GM12892 (cell line): Measurements from ENCODE around the gene PLA2G3.

Experiments
- DNase-seq: peaks from one replicate; pipeline ENCODE4 v3.0.0; 2011; ENCODE audit not compliant: insufficient read length
- FAIRE-seq: peaks from 2 replicates; lab custom pipeline; 2011; peaks lifted over from hg19 to GRCh38; lab: Jason Lieb, UNC
- POLR2A ChIP-seq: IDR thresholded peaks from 2 replicates; pipeline ENCODE4 v1.6.1; 2011; ENCODE audit warnings: low read depth, low read length, control low read depth
- POLR2AphosphoS5 ChIP-seq: IDR thresholded peaks from 2 replicates; pipeline ENCODE4 v1.6.1; 2011; ENCODE audit warnings: low read depth, low read length, control low read depth
- TAF1 ChIP-seq: IDR thresholded peaks from 2 replicates; pipeline ENCODE4 v1.6.1; 2011; ENCODE audit warnings: low read depth, mild to moderate bottlenecking, control low read depth, low read length, borderline replicate concordance

Gene PLA2G3

GRCh38 chr22:31142285-31142684 lies 2.0 kb upstream of the PLA2G3 start:
- DNase-seq: no peak
- FAIRE-seq: no peak
- no peak for TF ChIP-seq POLR2AphosphoS5
- TF ChIP-seq POLR2A: no peak
- TF ChIP-seq TAF1: no peak

DNA sequence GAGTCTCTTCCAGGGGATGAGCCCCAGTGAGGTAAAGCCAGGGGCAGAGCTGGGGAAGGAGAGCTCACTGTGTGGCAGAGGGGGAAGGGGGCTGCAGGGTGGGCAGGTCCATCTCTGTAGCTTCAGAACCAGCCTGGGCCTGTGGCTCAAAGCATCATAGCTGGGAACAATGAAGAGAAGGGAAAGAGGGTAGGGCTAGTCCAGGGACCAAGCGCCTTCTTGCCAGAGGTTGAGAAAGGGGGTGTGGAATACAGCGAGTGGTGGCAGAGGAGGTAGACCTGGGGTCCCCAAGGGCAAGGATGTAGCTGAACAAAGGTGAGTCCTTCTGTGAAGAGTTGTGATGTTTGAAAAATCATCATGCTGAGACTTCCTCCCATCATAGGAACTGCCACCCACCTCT lies 1.2 kb upstream of the PLA2G3 start:
- FAIRE-seq: no peak
- TF ChIP-seq POLR2AphosphoS5 (no peak), TAF1 (no peak)
- DNase-seq: no peak

GRCh38 chr22:31140746-31141145 lies 438 bp upstream of the PLA2G3 start:
- DNase-seq: no peak
- FAIRE-seq: no peak
- no peak for TF ChIP-seq TAF1
- no peak for TF ChIP-seq POLR2A
- TF ChIP-seq POLR2AphosphoS5: no peak

DNA sequence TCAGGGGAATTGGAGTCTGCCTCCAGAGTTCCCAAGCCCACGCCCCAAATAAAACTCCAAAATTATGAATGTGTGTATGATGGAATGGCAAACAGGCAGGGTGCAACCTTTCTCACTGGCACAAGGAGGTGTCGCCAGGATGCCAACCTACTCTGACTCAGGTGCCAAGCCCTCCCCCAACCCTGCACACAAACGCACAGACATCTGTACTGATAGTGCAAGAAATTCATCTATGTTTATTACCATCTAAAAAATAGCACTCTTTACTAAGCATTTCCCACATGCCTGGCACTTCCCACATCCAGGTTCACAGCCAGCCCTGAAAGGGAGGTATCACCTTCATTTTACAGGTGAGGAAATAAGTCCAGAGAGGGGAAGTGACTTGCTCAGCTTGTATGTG lies 1.2 kb downstream of the PLA2G3 start:
- DNase-seq (no peak), FAIRE-seq (no peak)
- TF ChIP-seq TAF1 (no peak), POLR2A (no peak), POLR2AphosphoS5 (no peak)

DNA sequence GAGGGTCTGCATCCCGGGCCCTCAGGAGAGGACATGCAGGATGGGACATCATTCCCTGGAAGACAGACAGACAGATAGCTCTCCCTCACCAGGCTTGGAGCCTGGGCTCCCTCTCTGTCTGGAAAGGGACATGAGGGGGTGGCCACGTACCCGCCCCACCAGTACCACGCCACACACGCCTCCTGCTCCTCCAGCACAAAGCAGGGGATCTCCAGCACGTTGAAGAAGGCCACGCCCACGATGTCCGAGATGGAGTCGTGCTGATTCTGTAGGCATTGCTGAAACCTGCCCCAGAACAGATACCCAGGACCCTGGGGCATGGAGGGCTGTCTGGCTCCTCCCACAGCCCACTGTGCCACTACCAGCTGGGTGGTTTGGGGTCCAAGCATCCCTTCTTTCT lies 2.2 kb downstream of the PLA2G3 start:
- FAIRE-seq (no peak), DNase-seq (no peak)
- TF ChIP-seq TAF1 (no peak), POLR2A (no peak), POLR2AphosphoS5 (no peak)

GRCh38 chr22:31137721-31138120 lies 2.6 kb downstream of the PLA2G3 start:
- TF ChIP-seq TAF1: no peak
- DNase-seq: no peak
- no peak for FAIRE-seq

GRCh38 chr22:31136711-31137110 lies 3.6 kb downstream of the PLA2G3 start:
- FAIRE-seq (no peak), DNase-seq (no peak)
- TF ChIP-seq POLR2AphosphoS5 (no peak), POLR2A (no peak), TAF1 (no peak)

DNA sequence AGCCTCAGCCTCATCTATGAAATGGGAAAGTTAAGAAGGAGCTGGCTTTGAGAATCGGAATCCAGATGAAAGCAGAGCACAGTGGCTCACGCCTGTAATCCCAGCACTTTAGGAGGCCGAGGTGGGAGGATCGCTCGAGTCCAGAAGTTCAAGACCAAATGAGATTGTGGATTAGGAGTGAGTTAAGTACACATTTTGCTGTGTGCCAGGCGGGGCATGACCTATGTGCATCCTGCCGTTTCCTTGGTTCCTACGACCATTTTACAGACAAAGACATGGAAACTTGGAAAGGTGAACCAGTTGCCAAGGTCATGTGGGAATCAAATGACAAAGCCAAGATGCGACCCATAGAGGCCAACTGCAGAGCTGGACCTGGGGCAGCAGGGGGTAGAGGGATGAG lies 4.2 kb downstream of the PLA2G3 start:
- DNase-seq (no peak), FAIRE-seq (no peak)
- TF ChIP-seq POLR2AphosphoS5: no peak
- no peak for TF ChIP-seq TAF1
- TF ChIP-seq POLR2A: no peak

- FAIRE-seq: no peak
- DNase-seq: no peak
- TF ChIP-seq POLR2AphosphoS5: no peak
- no peak for TF ChIP-seq TAF1
- TF ChIP-seq POLR2A: no peak
These were observed 4.6 kb downstream of the PLA2G3 start for GRCh38 chr22:31135706-31136105.

DNA sequence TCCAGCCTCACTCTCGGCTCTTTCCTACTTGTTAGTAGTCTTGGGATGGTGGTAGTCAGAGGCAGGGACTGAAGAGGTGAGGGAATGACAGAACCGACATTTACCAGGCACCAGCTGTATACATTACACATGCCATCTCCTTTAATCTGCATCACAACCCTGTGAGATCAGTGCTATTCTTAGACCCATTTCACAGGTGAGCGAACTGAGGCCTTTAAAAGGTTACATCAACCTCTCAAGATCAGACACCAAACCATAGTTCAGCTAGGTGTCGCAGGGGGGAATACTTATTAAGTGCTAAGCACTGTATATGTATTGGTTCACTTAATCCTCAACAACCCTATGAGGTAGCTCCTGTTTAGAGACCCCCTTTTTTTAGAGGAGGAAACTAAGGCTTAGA lies 5.6 kb downstream of the PLA2G3 start:
- TF ChIP-seq POLR2A (no peak), TAF1 (no peak), POLR2AphosphoS5 (no peak)
- FAIRE-seq (no peak), DNase-seq (no peak)

GRCh38 chr22:31133911-31134310 lies 6.4 kb downstream of the PLA2G3 start:
- FAIRE-seq (no peak), DNase-seq (no peak)
- TF ChIP-seq POLR2A: no peak
- no peak for TF ChIP-seq POLR2AphosphoS5
- TF ChIP-seq TAF1: no peak

- no peak for DNase-seq
- TF ChIP-seq TAF1 (no peak), POLR2AphosphoS5 (no peak), POLR2A (no peak)
- no peak for FAIRE-seq
These were observed 9.4 kb downstream of the PLA2G3 start for GRCh38 chr22:31130873-31131272.

- TF ChIP-seq POLR2AphosphoS5 (no peak), POLR2A (no peak), TAF1 (no peak)
- peak; percentile 5 for DNase-seq
- no peak for FAIRE-seq
These were observed 12.2 kb downstream of the PLA2G3 start for GRCh38 chr22:31128156-31128555.
